Kidney (tissue), 14 donors: ENCODE results near the gene LRCH3. TPM values are rescaled to one million over a fixed set of nuclear protein-coding genes. Genes with fewer than 3 reads are reported as not detected.

Experiments
- DNase-seq, 5 donors: peaks; one replicate each; pipeline ENCODE4 v3.0.0-alpha.2; 2013 to 2020
- FAIRE-seq: peaks from 2 replicates; lab custom pipeline; 2012; peaks lifted over from hg19 to GRCh38; lab: Jason Lieb, UNC
- H3K27ac ChIP-seq, 2 donors: one replicate each; pipeline ENCODE4 v1.7.0; 2013; ENCODE audit warnings: low read depth in 2 of 2, low read length in 2 of 2, inconsistent platforms in 1 of 2
- H3K27me3 ChIP-seq: one replicate; pipeline ENCODE4 v1.7.1; 2013; ENCODE audit warnings: low read length, inconsistent platforms; ENCODE audit not compliant: control insufficient read depth, insufficient read depth
- H3K36me3 ChIP-seq, 3 donors: one replicate each; pipeline versions ENCODE4 v1.7.0 to v1.7.1; 2013; ENCODE audit warnings: low read length in 3 of 3, control low read depth in 1 of 3, inconsistent platforms in 1 of 3; ENCODE audit not compliant: insufficient read depth in 3 of 3, control insufficient read depth in 2 of 3
- H3K4me1 ChIP-seq, 3 donors: one replicate each; pipeline versions ENCODE4 v1.7.0 to v1.7.1; 2013; ENCODE audit warnings: low read length in 3 of 3, inconsistent platforms in 1 of 3, low read depth in 1 of 3; ENCODE audit not compliant: control insufficient read depth in 2 of 3, insufficient read depth in 2 of 3
- H3K4me3 ChIP-seq, 3 donors: one replicate each; pipeline versions ENCODE4 v1.7.0 to v1.8.1; 2013; ENCODE audit warnings: low read length in 3 of 3, control low read depth in 1 of 3, inconsistent platforms in 1 of 3
- H3K9ac ChIP-seq, 3 donors: one replicate each; pipeline versions ENCODE4 v1.7.0 to v1.7.1; 2013; ENCODE audit warnings: low read length in 3 of 3, control low read depth in 1 of 3, inconsistent platforms in 1 of 3
- H3K9me3 ChIP-seq, 3 donors: one replicate each; pipeline versions ENCODE4 v1.7.0 to v1.7.1; 2013; ENCODE audit warnings: low read length in 3 of 3, control low read depth in 1 of 3, inconsistent platforms in 1 of 3; ENCODE audit not compliant: control insufficient read depth in 2 of 3, insufficient read depth in 1 of 3
- CTCF ChIP-seq: IDR thresholded peaks from 3 replicates; pipeline ENCODE4 v1.5.1; 2012; ENCODE audit warnings: mild to moderate bottlenecking, moderate library complexity, borderline replicate concordance; ENCODE audit not compliant: insufficient read depth; ENCODE audit errors: extremely low read depth
- intact Hi-C: fragments of 100-400 bp; cut with DNase I; formaldehyde crosslinking; loops from one replicate; pipeline ENCODE4 v1.11.1; 2022
- polyA plus RNA-seq: library from polyadenylated mRNA; stranded (reverse); fragments of 350-450 nt; fragmentation: Illumina TruSeq; extraction: RNeasy Lipid Tissue Mini Kit (QIAGEN cat#74804); gene quantifications from one replicate; pipeline ENCODE4 v1.2.3, GENCODE V29; 2014; ENCODE audit warnings: low read depth, low replicate concordance; ENCODE audit not compliant: insufficient read depth
- total RNA-seq: library from RNA; stranded (reverse); fragmentation: NEBNext Ultra II Directional; extraction: Animal tissue kit (Norgen Biotek cat#: 25700); gene quantifications from one replicate; pipeline ENCODE4 v1.2.1, GENCODE V29; 2021
- donor health status: control.
- donor health status: control.
- donor health status: control.
- donor health status: control.
- donor health status: control.
- donor health status: DM: yes; HTN: yes; CAD: no.
- donor health status: Normal renal cell carcinoma (clear cell type).

The LRCH3 gene
- total and polyA plus RNA-seq, 2 donors from 2014 or later, result 11.6 to 52.0 TPM

- no peaks in the 10 kb centered on the region for H3K27me3 ChIP-seq
- H3K9me3 ChIP-seq, result no peaks in the 10 kb centered on the region
- intact Hi-C loops, result no loop called here
- H3K36me3 ChIP-seq, result no peaks in the 10 kb centered on the region
- H3K27ac ChIP-seq, result no peak overlapping the region
- no peak for TF ChIP-seq CTCF
- FAIRE-seq (no peak), DNase-seq (no peak)
- H3K4me3 ChIP-seq, result no peak overlapping the region
- H3K4me1 ChIP-seq, result peaks cover 0 to 6% (median 5%) of the 10 kb centered on the region in 3 donors
- no peak overlapping the region for H3K9ac ChIP-seq
Observed at GRCh38 chr3:197801891-197802778, 11.1 kb downstream of the LRCH3 start.

- TF ChIP-seq CTCF, result no peak
- H3K4me3 ChIP-seq, result no peak overlapping the region
- no peaks in the 10 kb centered on the region for H3K27me3 ChIP-seq
- intact Hi-C loops, result no loop called here
- no peaks in the 10 kb centered on the region for H3K9me3 ChIP-seq
- H3K9ac ChIP-seq, result no peak overlapping the region
- DNase-seq (no peak), FAIRE-seq (no peak)
- H3K27ac ChIP-seq, result no peak overlapping the region
- H3K36me3 ChIP-seq, result no peaks in the 10 kb centered on the region
- H3K4me1 ChIP-seq, result peaks cover 0 to 6% (median 5%) of the 10 kb centered on the region in 3 donors
Observed at GRCh38 chr3:197802779-197803459, 11.9 kb downstream of the LRCH3 start.

GRCh38 chr3:197804511-197804910, 13.5 kb downstream of the LRCH3 start:
- no peaks in the 10 kb centered on the region for H3K27me3 ChIP-seq
- no peaks in the 10 kb centered on the region for H3K36me3 ChIP-seq
- FAIRE-seq (no peak), DNase-seq (no peak)
- TF ChIP-seq CTCF, result no peak
- no peaks in the 10 kb centered on the region for H3K4me1 ChIP-seq
- H3K9me3 ChIP-seq, result no peaks in the 10 kb centered on the region
- no peak overlapping the region for H3K9ac ChIP-seq
- H3K4me3 ChIP-seq, result no peak overlapping the region
- intact Hi-C loops, result no loop called here
- H3K27ac ChIP-seq, result no peak overlapping the region
